Bronchial epithelial cell (primary cell): Measurements from ENCODE around the gene OR13C8. TPM values are rescaled to one million over a fixed set of nuclear protein-coding genes. Genes with fewer than 3 reads are reported as not detected.
"Not testable (repeated sequence)": the region's sequence is repeated elsewhere in the genome, so short reads cannot be mapped to it uniquely, and the experiment has no call there.

Source experiments
- DNase-seq: peaks from one replicate; pipeline ENCODE4 v3.0.0-alpha.2; 2010; ENCODE audit warnings: low read depth
- FAIRE-seq: peaks from 2 replicates; lab custom pipeline; 2011; peaks lifted over from hg19 to GRCh38; lab: Jason Lieb, UNC
- H3K27me3 ChIP-seq: 2 replicates; pipeline ENCODE4 v1.5.1; 2011; ENCODE audit warnings: low read length; ENCODE audit not compliant: control insufficient read depth, insufficient read depth
- H3K36me3 ChIP-seq: 2 replicates; pipeline ENCODE4 v1.5.1; 2011; ENCODE audit warnings: low read length; ENCODE audit not compliant: control insufficient read depth, insufficient read depth
- H3K4me3 ChIP-seq: 2 replicates; pipeline ENCODE4 v1.5.1; 2011; ENCODE audit warnings: mild to moderate bottlenecking, low read depth, low read length, control low read depth
- CTCF ChIP-seq: IDR thresholded peaks from 2 replicates; pipeline ENCODE4 v1.5.1; 2011; ENCODE audit warnings: mild to moderate bottlenecking, moderate library complexity, low read length, control low read depth, inconsistent platforms; ENCODE audit not compliant: insufficient read depth, severe bottlenecking
- total RNA-seq: library from RNA; depleted of rRNA; stranded (reverse); fragments of >200 nt; gene quantifications from 2 replicates; pipeline ENCODE4 v1.2.1, GENCODE V29; 2014

The OR13C8 gene
- total RNA-seq, 1 donor from 2014 or later, result not detected

- FAIRE-seq (no peak), DNase-seq (no peak)
- Histone ChIP-seq H3K27me3 (no peaks in the 10 kb centered on the region), H3K36me3 (no peaks in the 10 kb centered on the region), H3K4me3 (no peak overlapping the region)
- TF ChIP-seq CTCF, result no peak
Observed at GRCh38 chr9:104604801-104605200, 35.8 kb downstream of the OR13C8 start.

- H3K4me3 ChIP-seq, FAIRE-seq: not testable (repeated sequence)
Observed at GRCh38 chr9:104605527-104605926, 36.6 kb downstream of the OR13C8 start, which contains the start of gene OR13C2. OR13C2 (minus strand) TSS chr9:104605627; CDS start chr9:104605627, 0 bp downstream.

GRCh38 chr9:104606152-104606551 is 37.2 kb downstream of the OR13C8 start:
- DNase-seq, result peak; percentile 22
- Histone ChIP-seq H3K36me3 (no peaks in the 10 kb centered on the region), H3K27me3 (no peaks in the 10 kb centered on the region), H3K4me3 (no peak overlapping the region)
- no peak for FAIRE-seq
- no peak for TF ChIP-seq CTCF

More at GRCh38 chr9:104605527-104605926, 36.6 kb downstream of the OR13C8 start, which contains the start of gene OR13C2:
- not testable (repeated sequence) for DNase-seq, H3K27me3 ChIP-seq, H3K36me3 ChIP-seq

- no peak for TF ChIP-seq CTCF
- peak; percentile 4 for DNase-seq
- no peak overlapping the region for H3K4me3 ChIP-seq
- FAIRE-seq, result no peak
- H3K27me3 ChIP-seq, result no peaks in the 10 kb centered on the region
- H3K36me3 ChIP-seq, result no peaks in the 10 kb centered on the region
Observed at GRCh38 chr9:104608336-104608735, 39.4 kb downstream of the OR13C8 start.

- H3K4me3 ChIP-seq, result no peak overlapping the region
- H3K36me3 ChIP-seq, result no peaks in the 10 kb centered on the region
- TF ChIP-seq CTCF, result no peak
- no peak for FAIRE-seq
- no peak for DNase-seq
- no peaks in the 10 kb centered on the region for H3K27me3 ChIP-seq
Observed at GRCh38 chr9:104611213-104611612, 42.2 kb downstream of the OR13C8 start.

GRCh38 chr9:104617418-104617817 is 48.5 kb downstream of the OR13C8 start:
- H3K27me3 ChIP-seq, result no peaks in the 10 kb centered on the region

More at GRCh38 chr9:104617418-104617817, 48.5 kb downstream of the OR13C8 start:
- Histone ChIP-seq H3K36me3 (no peaks in the 10 kb centered on the region), H3K4me3 (no peak overlapping the region)
- DNase-seq, result no peak
- FAIRE-seq, result no peak
- no peak for TF ChIP-seq CTCF
